DOHH2 (cell line): ENCODE data around the gene VSIG8.

ENCODE experiments used
- EZH2phosphoT487 ChIP-seq: fragments of 200-600 bp; sonication (generic); IDR thresholded peaks from 2 replicates; pipeline ENCODE4 v1.6.1; 2017; ENCODE audit warnings: borderline replicate concordance, mild to moderate bottlenecking, antibody characterized with exemption, low read length, moderate library complexity, mixed read lengths
- TF ChIP-seq, protein P1 (sequence below): fragments of 200-600 bp; sonication (generic); IDR thresholded peaks from one replicate; pipeline ENCODE4 v1.5.1; 2014; ENCODE audit warnings: antibody characterized with exemption, mild to moderate bottlenecking, low read depth, low read length; ENCODE audit not compliant: poor library complexity, severe bottlenecking

DNA sequence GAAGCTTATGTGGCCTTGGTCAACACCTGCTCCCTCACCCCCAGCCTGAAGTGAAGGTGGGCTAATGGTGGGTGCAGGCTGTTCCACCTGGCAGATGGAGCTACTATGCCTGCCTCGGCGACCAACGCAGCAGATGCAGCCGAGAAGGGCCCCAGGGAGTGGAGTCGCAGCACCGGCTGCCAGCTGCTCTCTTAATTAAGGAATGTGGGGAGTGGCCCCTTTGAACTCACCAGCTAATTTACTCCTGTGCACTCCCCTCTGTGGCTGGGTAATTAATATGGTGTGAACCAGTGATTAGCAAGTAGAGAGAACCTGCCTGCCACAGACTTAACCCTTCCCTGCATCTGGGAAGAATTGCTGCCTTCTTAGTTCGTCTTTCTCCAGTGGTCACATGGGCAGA, 39.1 kb downstream of the VSIG8 start:
- TF ChIP-seq, protein P1, sequence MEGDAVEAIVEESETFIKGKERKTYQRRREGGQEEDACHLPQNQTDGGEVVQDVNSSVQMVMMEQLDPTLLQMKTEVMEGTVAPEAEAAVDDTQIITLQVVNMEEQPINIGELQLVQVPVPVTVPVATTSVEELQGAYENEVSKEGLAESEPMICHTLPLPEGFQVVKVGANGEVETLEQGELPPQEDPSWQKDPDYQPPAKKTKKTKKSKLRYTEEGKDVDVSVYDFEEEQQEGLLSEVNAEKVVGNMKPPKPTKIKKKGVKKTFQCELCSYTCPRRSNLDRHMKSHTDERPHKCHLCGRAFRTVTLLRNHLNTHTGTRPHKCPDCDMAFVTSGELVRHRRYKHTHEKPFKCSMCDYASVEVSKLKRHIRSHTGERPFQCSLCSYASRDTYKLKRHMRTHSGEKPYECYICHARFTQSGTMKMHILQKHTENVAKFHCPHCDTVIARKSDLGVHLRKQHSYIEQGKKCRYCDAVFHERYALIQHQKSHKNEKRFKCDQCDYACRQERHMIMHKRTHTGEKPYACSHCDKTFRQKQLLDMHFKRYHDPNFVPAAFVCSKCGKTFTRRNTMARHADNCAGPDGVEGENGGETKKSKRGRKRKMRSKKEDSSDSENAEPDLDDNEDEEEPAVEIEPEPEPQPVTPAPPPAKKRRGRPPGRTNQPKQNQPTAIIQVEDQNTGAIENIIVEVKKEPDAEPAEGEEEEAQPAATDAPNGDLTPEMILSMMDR = no peak
- TF ChIP-seq EZH2phosphoT487 = no peak
